CD4-positive, alpha-beta T cell treated with Interleukin-21 for 1 hour (primary cell): Measurements from ENCODE around the gene PRDM16.

Source experiments
- DNase-seq: peaks from one replicate; pipeline ENCODE4 v3.0.0-alpha.2; 2020

PRDM16 gene

DNA sequence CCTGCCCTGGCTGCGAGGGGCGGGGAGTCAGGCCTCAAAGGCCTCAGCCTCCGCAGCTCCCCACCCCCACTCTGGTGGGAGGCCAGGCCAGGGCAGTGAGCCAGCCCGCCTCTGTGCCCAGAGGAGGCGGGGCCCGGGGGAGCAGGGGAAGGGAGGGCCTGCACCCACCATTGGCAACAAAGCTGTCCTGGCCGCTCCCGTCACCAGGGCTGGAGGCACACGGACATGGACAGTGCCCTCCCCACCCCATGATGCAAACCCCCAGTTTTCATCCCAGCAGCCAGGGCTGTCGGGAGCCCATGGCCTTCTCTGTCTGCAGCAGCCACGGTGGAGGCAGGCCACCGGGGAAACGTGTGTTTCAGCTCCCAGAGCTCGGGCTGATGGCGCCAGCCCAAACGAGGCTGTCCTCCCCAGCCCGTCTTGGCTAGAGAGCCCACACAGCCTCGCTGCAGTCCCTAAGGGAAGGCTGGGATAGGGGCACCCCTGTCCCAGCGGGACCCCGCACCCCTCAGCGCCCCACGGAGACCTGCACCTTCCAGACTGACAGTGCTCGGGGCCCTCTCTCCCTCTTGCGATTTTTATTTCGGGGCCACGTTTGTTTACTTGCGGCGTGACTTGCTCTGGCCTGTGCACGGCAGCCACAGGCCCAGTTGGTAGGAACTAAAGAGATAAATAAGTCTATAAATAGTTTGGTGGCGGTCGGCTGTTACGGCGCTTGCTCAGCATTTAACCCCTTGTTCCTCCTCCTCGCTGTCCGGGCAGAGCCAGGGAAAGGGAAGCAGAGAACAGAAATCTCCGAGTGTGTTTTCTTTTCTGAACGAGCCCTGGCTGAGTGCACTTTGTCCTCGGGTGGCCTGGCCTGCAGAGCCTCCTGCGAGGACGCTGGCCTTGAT is 101.8 kb downstream of the PRDM16 start:
- no peak for DNase-seq

GRCh38 chr1:3171761-3172160 is 102.8 kb downstream of the PRDM16 start:
- no peak for DNase-seq

DNA sequence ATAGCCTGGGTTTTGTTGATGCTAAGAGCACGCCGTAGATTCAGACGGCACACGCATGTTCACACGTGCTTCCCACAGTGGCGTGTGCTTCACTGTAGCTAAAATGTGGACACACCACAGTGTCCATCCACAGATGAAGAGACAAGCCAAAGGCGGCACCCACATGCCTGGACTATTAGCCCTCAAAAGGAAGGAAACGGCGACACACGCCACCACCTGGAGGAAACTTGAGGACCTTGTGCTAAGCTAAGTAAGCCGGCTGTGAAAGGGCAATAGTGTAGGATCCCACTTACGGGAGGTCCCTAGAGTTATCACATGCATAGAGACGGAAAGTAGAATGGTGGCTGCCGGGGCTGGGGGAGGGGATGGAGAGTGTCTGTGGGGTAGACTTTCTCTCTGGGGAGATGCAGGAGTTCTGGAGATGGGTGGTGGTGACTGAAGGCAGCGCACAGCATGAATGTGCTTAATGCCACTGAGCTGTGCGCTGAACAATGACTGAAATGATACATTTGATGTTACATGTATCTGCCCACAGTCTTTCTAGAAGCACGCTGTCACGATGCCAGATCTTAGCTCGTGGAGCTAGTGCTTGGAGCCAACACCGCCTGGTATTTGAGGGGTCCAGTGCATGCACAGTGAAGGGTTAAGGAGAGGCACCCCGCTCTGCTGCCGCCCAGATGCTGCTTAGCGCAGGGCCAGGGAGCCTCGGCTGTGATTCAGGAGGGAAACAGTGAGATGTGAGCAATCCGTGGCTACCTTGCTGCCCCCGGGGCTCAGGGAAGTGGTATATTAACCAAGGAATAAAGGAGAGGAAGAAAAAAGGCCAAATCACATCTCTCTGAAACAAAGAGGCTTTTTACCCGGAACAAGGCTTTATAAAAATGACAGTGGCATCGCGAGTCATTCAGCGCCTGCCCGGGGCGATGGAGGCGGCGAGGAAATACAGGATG is 103.7 kb downstream of the PRDM16 start:
- no peak for DNase-seq

DNA sequence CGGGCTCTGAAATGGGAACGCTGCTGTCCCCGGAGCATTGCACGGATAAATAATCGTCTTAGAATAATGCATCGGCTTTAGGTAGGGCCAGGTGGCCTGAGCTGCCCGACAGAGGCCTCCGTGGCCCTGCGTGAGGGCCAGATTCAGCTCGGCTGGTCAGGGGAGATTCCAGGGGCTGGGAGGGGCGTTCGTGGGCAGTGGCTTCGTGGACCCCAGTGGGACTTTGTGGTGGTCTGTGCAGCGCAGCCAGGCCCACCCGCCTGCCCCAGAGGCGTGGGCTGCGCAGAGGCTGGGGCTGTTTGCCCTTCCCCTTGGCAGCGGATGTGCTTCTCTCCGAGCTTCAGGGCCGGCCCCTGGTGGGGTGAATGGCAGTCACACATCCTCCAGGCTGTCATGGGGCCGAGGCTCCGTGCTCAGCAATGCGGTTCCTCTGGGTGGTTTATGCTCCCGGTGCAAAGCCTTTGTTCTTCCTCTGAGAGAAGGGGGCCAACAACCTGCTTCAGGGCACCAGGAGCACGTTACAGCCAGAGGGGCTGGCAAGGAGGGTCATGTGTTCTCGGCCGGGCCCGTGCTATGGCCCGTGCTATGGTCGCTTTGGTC is 104.5 kb downstream of the PRDM16 start:
- DNase-seq = no peak

- DNase-seq = no peak
These were observed 105.7 kb downstream of the PRDM16 start for GRCh38 chr1:3174487-3175247.

DNA sequence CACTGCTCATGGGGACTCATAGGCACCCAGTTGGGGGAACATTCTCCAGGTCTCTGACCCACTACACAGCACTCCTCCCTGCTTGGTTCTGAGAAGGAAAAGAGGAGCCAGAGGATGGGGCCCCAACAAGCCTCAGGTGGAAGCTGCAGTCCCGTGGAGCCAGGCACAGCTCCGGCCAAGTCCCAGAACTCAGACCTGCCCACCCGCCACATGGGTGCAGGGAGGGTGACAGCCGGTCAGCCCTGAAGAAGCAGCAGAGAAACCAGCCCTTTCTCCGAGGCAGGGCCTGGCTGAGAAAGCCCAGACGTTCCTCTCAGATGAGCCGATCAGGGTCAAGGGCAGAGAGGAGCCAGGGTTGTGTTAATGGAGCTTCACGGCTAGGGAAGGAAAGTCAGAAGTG is 106.5 kb downstream of the PRDM16 start:
- no peak for DNase-seq

- no peak for DNase-seq
These were observed 107.0 kb downstream of the PRDM16 start for GRCh38 chr1:3176028-3176427.

DNA sequence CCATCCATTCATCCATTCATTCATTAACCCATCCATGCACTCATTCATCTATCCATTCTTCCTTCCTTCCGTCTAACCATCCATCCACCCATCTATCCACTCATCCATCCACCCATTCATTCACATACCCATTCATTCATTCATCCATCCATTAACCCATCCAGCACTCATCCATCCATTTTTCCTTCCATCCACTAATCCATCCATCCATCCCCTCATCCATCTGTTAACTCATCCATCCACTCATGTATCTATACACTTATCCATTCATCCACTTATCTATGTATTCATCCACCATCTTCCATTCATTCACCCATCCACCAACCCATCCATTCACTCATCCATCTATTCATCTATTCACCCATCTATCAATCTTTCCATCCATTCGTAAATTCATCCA is 107.8 kb downstream of the PRDM16 start:
- no peak for DNase-seq

DNA sequence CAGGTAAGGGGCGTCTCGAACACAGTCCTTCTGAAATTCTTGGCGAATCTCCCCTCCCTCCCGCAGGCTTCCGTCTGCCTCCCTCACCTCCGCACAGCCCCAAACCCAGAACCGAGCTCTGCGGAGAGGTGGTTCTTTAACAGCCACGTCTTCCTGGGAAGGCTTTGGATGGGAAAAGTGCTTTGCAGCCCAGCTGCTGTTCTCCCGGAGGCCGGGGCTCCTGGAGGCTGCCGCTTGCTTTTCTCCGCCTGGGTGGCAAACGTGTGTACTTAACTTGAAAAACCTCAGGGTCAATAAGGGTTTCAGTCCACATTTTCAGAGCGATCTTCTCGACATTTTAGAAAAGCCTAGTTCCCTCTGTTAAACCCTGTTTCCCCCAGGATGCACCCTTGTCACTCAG is 109.3 kb downstream of the PRDM16 start:
- no peak for DNase-seq

DNA sequence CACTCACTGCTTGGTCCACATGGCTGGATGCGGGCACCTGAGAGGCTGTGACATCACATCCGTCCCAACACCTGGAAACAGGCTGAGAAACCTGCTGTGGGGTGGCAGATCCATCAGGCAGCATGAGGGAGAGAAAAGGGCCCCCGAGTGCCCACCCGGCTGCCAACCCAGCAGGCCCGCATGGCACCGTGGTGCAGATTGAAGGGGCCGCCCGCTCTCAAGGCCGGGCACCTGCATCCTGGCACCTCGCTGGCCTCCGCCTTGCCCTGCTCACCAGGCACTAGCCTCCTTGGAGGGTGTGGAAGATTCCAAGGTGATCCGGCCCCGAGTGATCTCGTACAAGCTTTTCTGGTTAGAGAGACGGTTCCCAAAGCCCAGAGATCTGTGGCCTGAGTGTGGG is 110.5 kb downstream of the PRDM16 start:
- no peak for DNase-seq

- no peak for DNase-seq
These were observed 111.9 kb downstream of the PRDM16 start for GRCh38 chr1:3180915-3181314.

- no peak for DNase-seq
These were observed 113.0 kb downstream of the PRDM16 start for GRCh38 chr1:3181956-3182355.

DNA sequence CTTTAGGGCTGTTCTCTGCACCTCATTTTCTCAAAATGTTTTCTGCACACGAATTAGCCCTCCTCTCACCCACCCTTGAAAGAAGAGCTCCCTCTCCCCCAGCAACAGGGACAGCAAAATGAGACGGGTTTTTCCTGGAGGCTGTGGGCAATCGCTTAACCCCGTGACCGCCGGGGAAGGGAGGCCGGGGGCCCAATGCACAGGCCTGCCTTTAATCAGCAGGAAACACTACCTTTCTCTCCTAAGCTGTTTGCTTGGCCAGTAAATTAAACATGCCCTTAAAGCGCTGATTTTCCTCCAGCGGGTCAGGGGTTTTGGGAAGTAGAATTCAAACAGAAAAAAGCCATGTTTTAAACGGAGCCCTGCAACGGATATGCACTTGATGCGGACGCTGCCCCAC is 114.4 kb downstream of the PRDM16 start:
- DNase-seq = no peak

- DNase-seq = no peak
These were observed 114.8 kb downstream of the PRDM16 start for GRCh38 chr1:3183813-3184212.

GRCh38 chr1:3184666-3185065 is 115.7 kb downstream of the PRDM16 start:
- DNase-seq = no peak

- no peak for DNase-seq
These were observed 117.0 kb downstream of the PRDM16 start for GRCh38 chr1:3185896-3186525.

DNA sequence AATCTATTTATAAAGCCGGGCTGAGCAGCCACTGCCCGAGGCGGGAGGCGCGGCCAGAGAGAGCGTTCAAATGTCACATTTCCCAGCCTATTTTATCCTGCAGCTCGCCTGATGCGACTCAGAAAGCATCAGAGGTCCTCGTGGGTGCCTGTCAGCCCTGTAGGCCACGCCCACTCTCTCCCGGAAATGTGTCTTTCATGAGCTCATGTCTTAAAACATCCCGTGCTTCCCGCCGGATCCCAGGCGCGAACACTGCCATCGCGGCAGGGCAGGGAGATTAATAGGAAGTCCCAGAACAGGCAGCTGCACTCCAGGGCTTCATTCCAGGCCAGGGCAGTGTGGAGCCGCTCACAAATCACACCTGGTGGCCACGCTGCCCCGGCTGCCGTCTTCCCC is 117.5 kb downstream of the PRDM16 start:
- DNase-seq = no peak

DNA sequence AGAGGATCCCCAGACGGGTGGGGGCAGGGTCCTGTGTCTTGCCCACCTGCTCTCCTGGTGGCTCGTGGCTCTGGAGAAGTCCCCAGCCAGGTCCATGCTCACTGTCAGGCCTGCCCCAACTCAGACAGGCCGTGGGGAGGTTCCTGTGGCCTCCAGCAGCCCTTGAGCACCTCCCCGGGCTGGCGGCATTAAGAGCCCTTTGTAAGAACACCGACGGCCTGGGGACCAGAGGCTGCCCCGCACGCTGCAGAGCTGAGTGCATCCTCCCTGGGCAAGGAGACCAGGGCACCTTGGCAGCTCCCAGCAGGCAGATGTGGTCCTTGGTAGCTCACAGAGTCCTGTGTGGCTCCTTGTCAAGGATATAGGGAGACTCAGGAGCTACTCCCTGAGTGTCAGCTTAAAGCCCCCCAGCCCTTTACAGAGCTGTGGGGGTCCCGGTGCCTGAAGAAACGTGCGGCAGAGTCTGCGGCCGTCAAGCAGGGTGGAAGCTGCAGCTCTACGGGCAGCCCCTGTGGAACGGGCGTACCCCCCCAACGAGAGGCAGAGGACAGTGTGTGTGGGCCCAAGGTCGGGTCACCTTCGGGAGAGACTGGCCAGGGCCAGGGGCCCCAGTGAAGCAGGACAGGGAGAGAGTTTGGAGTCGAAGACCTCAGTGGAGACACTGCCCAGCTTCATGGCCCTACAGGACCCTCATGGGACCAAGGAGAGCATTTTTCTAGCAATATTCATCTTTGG is 118.6 kb downstream of the PRDM16 start:
- no peak for DNase-seq

DNA sequence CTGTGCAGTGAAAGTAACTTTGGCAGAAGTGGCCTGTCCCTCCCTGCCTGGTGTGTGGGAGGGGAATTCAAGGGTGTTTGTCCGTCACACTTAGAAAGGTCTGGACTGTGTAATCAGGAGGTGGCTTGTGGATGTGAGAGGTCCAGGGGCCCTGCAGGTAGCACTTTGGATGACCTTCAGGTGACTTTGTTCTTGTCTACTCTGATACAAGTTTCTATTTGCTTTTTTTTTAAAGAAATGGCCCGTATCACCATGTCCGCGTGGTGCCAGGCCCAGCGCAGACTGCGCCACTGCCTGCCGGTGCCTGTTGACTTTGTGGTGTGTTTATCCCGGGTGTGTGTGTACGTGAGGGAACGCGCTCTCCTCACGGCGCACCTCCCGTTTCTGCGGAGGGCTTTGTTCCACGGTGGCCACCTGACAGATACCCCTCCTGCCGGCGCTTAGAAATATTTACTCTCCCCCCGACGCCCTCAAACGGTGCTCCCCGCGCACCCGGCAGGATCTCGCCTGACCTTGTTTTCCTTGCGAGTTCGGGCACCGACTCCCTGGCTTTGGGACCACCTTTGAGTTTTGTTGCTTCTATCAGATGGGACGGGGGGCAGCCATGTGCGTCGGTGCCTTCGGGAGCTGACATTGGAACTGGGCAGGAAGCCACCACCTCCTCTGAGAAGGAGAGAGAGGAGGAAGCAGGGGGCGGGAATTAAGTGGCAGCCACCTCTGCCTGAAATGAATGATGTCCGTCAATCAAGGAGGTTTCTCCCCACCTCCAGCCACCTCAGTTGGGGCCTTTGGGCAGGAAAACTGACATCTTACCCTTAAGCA is 119.4 kb downstream of the PRDM16 start:
- no peak for DNase-seq

DNA sequence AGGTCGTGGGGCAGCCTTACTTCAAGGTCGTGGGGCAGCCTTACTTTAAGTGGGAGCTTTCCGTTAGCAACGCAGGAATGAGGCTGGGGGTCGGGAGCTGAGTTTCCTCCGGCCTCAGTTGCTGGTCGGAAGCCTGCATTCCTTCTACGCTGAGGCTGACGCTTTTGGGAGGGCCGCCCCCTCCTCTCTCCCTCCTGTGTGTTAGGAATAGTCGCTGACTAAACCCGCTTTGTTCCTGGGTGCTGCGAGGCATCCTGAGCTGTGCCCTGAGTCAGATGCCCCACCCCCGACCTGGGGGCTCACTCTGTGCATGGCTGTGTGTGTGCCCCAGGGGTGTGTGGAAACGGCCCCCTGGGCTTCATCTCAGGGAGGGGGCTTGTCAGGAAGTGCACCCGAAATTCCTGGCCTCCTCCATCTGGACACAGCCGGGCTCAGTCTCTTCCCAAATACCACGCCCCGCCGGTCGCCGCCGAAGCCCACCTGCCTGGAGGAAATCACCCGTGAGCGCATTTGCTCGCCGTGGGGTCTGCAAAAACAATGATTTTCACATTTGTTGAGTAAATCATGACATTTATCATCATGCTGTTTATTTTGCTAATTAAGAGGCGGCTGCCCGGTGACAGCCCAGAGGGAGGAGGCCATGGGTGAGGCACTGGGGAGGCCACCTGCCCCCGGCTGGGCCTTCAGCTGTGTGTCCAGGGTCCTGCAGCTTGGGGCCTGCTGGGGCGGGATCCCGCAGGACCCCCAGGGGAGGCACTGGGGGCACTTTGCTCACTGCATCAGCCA is 121.4 kb downstream of the PRDM16 start:
- DNase-seq = no peak
